Fibroblast of the conjunctiva (primary cell): ENCODE data around the gene TBCB.
"Not testable (repeated sequence)": the region's sequence is repeated elsewhere in the genome, so short reads cannot be mapped to it uniquely, and the experiment has no call there.

Experiments used
- DNase-seq: peaks from one replicate; pipeline ENCODE4 v3.0.0-alpha.2; 2010; ENCODE audit warnings: low read depth

The TBCB gene

DNA sequence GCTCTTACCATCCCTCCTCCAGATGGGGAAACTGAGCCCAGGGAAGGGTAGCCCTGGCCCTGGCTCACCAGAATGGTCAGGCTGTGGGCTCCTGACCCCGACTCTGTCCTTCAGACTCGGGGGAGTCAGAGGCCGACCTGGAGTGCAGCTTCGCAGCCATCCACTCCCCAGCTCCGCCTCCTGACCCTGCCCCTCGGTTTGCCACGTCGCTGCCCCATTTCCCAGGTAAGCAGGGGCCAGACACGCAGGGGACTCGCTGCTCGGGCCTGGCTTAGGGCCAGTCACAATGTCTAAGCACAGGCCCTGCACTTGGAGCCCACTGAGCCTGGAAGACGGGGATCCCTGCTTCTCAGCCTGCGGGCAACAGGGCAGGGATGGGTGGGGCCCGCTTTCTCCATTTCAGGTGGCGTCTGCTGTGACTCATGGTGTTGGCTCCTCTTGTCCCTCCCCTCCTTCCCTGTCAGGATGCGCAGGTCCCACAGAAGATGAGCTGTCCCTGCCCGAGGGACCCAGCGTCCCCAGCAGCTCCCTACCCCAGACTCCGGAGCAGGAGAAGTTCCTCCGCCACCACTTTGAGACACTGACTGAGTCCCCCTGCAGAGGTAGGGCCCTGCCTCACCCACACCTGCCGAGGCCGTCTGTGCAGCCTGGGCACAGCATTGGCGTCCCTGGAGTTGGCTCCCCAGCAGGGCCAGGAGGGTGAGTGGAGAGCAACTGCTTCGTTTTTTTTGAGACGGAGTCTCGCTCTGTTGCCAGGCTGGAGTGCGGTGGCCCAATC lies 13.5 kb upstream of the TBCB start:
- no peak for DNase-seq

DNA sequence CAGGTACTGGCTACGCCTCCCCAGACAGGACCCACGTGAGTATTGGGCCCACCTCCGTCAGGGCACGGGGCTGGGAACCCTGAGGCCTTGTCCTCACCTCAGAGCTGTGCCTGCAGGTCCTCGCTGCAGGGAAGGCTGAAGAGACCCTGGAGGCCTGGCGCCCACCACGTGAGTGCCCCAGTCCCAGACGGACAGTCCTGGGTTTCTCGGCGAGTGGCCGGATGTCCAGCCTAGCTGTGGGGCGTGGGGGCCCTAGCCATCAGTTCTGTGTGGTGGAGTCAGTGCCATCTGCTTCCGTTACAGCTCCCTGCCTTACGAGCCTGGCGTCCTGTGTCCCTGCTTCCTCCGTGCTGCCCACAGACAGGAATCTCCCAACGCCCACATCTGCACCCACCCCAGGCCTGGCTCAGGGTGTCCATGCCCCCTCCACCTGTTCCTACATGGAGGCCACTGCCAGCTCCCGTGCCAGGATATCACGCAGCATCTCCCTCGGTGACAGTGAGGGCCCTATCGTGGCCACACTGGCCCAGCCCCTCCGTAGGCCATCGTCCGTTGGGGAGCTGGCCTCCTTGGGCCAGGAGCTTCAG lies 12.1 kb upstream of the TBCB start:
- DNase-seq: no peak

DNA sequence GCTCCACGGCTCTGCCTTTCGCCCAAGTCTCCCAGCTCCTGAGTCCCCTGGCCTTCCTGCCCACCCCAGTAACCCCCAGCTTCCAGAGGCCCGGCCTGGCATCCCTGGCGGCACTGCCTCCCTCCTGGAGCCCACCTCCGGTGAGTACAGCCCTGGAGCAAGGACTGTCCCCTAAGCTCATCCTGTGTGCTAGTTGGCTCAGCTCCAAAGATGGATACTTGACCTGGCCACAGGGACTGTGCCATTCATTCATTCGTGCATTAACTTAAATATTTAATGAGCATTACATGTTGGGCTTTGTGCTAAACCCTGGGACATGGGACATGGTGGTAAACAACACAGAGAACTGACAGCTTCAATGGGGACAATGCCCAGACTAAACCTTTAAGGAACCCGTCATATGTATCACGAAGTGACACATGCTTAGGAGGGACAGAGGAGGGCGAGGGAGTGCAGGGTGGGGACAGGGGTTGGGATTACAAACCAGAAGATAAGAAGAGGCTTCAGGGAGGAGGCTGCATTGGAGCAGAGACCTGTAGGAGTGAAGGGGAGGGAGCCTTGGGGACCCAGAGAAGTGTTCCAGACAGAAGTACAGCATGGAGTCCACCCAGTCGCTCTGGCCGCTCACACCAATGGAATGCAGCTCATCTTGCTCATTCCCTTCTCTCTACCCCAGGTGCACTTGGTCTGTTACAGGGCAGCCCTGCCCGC lies 11.3 kb upstream of the TBCB start:
- DNase-seq: no peak

DNA sequence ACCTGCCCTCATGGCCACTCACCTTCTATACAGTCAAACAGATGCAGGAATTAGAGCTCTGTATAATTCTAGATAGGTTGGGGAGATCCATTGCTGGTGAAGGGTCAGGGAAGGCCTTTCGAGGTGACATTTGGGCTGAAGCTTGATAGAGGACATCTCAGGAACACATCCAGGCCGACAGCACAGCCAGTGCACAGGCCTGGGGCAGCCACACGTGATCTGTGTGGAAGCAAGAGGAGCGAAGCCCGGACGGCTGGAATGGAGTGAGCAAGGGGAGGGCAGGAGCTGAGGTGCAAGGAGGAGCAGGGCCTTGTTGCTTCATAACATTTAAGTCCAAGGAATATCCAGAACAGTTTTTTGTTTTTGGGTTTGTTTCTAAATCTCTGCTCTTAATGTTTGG lies 8.8 kb upstream of the TBCB start:
- no peak for DNase-seq

DNA sequence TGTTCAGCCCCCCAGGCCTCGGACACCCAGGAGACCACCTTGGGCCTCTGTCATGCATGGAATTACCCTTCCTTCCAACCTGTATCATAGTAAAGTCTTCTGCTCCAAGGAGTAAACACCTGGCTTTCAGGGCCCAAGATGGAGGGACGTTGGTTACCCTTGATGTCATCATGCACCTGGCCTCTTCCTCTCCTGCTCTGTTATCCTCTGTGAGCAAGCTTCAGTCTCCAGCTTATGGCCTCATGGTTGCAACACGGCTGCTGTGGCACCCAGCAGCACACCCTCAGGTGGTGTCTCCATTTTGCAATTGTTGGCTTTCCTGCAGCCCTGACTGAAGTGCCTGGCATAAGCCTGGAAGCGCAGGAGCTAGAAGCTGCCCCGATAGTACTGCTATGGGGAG lies 8.3 kb upstream of the TBCB start:
- DNase-seq: no peak

DNA sequence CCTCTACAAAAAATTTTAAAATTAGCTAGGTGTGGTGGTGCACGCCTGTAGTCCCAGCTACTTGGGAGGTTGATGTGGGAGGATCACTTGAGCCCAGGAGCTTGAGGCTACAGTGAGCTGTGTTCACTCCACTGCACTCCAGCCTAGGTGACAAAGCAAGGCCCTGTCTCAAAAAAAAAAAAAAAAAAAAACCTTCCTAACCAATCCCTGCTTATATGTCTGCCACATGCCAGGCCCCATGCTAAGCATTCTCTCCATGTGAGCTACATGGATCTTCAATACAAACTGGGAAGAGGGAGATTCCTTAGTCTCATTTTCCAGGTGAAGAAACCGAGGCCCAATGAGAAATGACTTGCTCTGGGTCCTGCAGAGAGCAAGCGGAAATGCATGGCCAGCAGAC lies 6.6 kb upstream of the TBCB start:
- no peak for DNase-seq

DNA sequence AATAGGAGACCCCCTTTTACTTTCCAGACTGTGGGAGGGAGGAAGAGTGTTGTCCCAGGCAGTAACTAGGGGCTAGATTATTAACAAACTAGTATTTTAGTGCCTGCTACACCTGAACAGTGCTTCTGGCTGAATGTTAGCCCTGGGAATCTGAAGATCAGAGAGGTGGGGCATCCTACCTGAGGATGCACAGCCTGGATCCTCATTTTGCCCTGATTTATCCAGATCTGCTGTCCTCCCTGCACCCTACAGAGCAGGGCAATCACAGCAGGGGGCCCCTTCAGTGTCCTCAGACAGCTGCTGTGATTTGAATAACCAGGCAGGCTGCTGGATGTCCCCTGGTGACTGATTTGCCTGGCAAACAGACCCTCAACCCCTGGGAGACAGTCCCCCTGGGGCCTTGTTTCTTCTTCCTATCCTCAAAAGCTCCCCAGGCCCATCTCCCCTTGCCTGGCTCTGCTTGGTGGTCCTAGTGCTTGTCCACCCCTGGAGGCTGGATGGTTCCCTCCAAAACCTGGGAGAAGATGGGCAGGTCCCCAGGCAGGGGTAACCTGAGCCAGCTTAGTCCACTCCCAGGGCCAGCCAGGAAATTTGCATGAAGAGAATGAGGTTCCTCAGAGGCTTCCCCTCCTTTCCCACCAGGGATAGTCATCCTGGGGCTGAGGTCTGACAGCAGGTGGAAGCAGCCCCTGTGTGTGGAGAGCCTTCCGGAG lies 4.6 kb upstream of the TBCB start, which contains the start of gene OVOL3:
TSS of gene OVOL3 (plus strand) at position 657 of the 713 bp plus-strand sequence. CDS start 60 bp downstream, outside the sequence.
- DNase-seq: no peak

DNA sequence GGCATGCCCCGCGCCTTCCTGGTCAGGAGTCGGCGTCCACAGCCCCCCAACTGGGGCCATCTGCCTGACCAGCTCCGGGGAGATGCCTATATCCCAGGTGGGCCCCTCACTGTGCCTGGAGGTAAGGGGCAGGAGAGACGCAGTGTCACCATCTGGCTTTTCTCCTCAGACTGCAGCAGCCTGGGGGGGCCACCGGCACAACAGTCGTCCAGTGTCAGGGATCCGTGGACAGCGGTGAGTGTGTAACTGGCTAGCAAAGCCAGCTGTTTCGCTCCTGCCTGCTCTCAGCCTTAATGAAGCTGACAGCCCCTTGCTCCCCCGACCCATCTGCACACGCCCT lies 4.1 kb upstream of the TBCB start:
- DNase-seq: no peak

DNA sequence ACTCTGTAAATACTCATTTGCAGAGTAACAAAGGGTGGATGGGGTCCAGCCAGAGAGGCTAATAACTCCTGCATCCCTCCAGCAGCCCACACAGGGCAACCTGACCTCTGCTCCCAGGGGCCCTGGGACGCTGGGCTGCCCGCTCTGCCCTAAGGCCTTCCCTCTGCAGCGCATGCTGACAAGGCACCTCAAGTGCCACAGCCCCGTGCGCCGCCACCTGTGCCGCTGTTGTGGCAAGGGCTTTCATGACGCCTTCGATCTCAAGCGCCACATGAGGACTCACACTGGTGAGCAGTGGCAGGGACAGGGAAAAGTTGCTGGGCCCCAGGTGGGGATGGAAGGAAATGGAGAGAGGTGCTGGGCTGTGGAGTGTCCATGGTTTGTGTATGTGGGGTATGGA lies 2.6 kb upstream of the TBCB start:
- no peak for DNase-seq

DNA sequence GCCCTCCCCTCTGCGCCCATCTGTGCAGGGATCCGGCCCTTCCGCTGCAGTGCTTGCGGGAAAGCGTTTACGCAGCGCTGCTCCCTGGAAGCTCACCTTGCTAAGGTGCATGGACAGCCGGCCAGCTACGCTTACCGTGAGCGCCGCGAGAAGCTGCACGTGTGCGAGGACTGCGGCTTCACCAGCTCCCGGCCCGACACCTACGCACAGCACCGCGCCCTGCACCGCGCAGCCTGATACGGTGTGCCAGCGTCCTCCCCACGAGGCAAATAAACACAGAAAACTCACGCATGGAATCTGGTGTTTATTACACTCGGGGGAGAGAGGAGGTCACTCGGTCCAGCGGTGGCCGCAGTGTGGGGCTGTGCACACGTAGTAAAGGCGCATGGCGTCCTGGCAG lies 1.8 kb upstream of the TBCB start:
- no peak for DNase-seq

DNA sequence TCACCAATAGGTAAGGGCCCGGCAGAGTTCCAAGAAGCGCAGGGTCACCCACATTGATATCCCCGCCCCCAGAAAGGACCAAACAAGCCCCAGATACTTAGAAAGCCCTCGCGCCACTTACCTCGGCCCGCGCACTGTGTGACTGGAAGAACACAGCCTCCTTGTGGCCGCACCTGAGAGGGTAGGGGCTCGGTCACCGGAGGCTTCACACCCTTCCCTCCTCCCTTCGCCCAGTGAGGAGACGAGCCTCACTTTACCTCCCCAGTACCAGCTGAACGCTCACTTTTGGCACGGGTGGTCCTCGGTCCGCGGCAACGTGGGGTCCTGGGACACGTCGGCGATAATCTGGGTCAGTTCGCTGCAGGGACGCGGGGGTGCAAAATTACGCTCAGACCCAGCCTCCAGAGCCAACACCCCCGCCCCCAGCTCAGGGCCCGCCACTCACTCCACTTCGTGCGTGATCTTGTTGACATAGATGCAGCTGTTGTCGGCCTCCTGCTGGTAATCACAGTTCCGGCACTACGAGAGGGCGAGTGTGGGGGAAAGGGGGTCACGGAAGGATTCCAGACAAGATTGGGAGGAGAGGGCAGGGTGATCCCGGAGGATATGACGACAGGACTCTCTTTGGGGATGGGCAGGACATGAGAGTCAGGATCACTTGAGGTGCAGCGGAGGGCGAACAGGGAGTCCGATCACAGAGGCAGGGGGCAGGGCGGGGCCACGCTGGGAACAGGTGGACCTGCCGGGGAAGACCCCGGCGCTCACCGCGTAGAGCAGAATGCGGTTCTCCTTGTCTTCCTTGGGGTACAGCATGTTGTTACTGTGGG lies 1.2 kb upstream of the TBCB start:
- no peak for DNase-seq

DNA sequence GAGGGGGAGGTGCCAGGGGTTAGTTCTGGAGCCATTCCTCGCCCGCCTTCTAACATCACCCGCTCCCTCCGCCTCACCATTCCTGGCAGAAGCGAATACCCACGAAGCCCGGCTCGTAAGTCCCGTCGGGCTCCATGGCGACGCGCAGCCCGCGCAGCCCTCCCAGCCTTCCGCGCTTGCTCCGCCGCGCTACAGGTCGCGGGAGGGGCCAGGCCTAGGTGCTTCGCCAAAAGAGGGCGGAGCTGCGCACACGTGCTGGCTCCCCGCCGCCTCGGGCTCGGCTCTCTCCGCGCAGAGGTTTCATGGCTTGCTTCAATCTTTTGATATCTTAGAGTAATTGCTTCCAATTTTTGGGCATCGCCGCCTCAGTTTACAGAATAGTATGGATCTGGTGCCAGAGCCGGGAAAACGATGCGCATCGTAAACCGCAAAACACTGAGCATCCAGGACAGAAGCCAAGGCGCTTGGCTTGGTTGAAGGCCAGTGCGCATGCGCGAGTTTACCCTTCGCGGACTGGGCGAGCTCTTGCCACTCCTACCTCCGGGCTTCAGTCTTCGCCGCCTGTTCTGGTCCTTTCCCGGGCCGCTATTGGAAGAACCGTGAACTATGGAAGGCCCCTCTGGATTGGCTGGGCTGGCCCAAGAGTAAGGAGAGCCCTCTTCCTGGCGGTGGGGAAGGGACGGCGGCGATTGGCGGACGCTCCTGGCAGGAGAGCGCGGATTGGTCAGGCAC lies 381 bp upstream of the TBCB start, which contains the start of gene POLR2I:
TSS of gene POLR2I (minus strand) at position 155 of the 732 bp plus-strand sequence. CDS start at position 136, 19 bp downstream.
- DNase-seq: peak; percentile 100

DNA sequence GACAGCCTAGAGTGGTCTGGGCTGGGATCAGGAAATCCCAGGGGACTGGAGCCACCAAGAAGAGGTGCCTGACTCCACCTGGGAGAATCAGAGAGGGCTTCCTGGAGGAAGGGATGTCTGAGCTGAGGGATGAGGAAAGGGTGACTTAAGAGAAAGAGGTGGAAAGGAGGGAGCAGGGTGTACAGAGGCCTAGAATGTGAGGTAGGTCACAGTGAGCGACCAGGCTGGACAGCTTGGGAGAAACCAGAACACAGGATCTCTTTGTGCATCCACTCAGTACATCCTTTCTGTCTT lies 1.0 kb downstream of the TBCB start:
- no peak for DNase-seq

DNA sequence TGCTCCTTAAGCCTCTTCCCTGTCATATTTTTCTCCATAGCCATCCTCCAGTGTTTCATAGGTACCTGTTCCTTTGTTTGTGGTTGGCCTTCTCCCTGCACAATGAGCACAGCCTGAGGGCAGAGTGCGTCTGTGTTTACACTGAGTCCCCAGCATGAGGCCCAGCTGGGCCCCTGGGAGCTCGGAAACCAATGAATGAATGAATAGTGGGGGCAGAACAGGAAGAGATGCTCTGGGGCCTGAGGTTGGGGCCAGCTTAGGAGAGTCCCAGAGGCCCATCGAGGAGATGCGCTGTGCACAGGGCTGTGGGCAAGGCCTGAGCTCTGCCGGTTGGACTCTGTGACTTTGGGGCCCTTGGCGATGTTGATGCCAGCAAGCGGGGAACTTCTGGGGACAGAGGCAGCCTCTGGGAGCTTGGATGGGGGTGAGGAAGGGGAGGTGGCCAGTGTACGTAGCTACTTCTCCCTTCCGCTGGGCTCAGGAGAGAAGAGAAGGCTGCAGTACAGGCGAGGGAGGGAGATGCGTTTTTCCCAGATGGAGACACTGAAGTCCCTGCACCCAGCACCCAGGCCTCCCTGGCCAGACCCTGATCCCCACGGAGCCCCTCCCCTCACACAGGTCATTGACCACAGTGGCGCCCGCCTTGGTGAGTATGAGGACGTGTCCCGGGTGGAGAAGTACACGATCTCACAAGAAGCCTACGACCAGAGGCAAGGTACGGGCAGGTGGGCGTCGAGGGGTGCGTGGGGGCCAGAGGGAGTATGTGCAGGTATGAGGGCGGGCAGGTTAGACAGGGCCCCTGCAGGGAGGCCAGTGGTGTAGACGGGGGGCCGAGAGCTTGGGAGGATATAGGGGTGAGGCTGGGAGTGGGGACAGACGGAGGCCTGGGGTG lies 5.1 kb downstream of the TBCB start:
- DNase-seq: no peak

DNA sequence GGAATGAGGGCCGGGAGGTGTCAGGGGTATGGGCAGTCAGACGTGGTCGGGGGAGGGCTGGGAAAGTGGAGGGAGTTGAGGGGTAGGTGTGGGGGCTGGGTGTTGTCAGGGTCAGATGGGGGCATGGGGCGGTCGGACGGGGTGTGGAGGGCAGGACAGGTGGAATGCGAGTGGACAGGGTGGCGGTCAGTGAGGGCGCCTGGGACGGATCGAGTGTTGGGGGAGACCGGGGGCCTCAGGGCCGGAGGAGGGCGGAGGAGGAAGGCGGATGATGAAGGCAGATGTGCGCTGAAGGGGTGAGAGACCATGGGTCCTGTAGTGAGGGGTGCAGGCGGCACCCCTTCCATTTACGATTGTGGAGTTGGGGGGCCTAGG lies 5.7 kb downstream of the TBCB start:
- no peak for DNase-seq

DNA sequence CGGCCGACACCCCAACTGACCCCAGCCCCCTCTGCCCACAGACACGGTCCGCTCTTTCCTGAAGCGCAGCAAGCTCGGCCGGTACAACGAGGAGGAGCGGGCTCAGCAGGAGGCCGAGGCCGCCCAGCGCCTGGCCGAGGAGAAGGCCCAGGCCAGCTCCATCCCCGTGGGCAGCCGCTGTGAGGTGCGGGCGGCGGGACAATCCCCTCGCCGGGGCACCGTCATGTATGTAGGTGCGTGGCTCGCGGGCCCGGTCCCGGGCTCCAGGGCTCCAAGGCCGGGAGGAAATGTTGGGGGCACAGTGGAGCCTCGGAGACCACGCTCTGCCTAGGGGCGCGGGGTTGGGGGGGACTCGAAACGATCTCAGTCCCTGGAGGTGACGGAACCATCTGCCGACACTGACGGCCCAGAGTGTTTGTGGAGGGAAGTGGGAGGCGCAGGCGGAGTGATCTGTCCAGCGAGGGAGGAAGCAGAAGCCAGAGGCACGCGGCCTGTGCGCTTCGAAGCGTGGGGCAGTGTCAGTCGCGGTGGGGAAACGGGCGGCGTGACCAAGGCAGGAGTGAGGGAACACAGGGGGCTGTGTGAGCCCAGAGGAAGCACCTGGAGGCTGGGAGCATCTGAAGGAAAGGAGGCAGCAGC lies 6.3 kb downstream of the TBCB start:
- no peak for DNase-seq

DNA sequence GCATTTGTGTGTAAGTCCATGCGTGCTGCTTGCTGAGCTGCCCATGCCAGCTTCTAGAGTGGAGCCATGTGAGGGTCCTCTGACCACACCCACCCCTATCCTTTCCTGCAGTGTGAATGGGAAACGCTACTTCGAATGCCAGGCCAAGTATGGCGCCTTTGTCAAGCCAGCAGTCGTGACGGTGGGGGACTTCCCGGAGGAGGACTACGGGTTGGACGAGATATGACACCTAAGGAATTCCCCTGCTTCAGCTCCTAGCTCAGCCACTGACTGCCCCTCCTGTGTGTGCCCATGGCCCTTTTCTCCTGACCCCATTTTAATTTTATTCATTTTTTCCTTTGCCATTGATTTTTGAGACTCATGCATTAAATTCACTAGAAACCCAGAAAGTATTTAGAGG lies 10.3 kb downstream of the TBCB start:
- no peak for DNase-seq

DNA sequence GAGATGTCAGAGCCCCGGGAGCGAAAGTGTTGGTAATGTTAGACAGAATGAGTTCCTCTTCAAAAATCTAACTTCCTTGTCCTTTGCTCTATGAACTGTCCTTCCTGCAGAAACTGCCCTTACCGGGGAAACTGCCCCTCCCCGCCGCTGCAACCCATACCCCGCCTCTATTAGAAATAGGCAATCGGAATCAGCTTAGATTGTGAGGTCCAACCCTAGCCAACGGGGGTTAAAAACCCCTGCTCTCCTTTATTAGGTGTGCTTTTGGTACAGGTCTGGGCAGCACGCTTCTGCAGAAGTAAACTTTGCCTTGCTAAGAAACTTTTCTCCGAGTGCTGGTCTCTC lies 13.1 kb downstream of the TBCB start:
- DNase-seq: no peak

DNA sequence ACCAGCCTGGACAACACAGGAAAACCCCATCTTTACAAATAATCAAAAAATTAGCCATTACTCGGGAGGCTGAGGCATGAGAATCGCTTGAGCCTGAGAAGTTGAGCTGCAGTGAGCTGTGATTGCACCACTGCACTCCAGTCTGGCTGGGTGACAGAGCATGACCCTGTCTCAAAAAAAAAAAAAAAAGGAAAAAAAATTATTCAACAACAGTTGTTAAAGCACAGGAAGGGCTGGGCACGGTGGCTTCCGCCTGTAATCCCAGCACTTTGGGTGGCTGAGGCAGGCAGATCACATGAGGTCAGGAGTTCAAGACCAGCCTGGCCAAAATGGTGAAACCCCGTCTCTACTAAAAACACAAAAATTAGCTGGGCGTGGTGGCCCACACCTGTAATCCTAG lies 16.0 kb downstream of the TBCB start:
- not testable (repeated sequence) for DNase-seq

DNA sequence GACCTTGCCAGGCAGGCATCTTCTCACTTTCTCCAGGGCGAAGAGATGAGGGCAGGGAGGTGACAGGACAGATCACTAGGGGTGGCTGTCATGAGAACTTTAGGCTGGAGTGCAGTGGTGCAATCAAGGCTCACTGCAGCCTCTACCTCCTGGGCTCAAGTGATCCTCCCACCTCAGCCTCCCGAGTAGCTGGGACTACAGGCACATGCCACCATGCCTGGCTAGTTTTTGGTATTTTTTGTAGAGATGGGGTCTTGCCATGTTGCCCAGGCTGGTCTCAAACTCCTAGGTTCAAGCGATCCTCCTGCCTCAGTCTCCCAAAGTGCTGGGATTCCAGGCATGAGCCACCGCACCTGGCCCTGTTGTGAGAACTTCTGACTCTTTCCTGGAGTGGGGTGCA lies 19.6 kb downstream of the TBCB start:
- DNase-seq: not testable (repeated sequence)
